HG02870 (cell line): ENCODE results near the gene ILF2.
"Not testable (repeated sequence)": the region's sequence is repeated elsewhere in the genome, so short reads cannot be mapped to it uniquely, and the experiment has no call there.

Experiments used
- ATAC-seq: cut with Tn5 transposase; IDR thresholded peaks from one replicate; pipeline ENCODE4 v1.9.1; 2021; ENCODE audit warnings: mild to moderate bottlenecking, moderate library complexity; ENCODE audit not compliant: unreplicated experiment

The ILF2 gene

GRCh38 chr1:153670859-153671627 lies at the start of gene ILF2:
ILF2 (minus strand) TSS chr1:153670993; CDS start chr1:153670922, 71 bp downstream.
- ATAC-seq = peak; percentile 96

- ATAC-seq = no peak
These were observed 46.5 kb upstream of the ILF2 start for GRCh38 chr1:153717330-153717729.

DNA sequence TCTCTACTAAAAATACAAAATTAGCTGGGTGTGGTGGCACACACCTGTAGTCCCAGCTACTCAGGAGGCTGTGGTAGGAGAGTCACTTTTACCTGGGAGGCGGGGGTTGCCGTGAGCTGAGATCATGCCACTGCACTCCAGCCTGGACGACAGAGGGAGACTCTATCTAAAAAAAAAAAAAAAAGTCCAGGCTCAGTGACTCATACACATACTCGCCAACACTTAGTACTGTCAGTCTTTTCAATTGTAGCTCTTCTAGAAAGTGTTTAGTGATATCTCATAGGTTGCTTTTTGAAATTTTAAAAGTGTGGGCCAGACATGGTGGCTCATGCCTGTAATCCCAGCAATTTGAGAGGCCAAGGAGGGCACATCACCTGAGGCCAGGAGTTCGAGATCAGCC lies 45.4 kb upstream of the ILF2 start:
- not testable (repeated sequence) for ATAC-seq

GRCh38 chr1:153711026-153711425 lies 40.2 kb upstream of the ILF2 start:
- no peak for ATAC-seq

DNA sequence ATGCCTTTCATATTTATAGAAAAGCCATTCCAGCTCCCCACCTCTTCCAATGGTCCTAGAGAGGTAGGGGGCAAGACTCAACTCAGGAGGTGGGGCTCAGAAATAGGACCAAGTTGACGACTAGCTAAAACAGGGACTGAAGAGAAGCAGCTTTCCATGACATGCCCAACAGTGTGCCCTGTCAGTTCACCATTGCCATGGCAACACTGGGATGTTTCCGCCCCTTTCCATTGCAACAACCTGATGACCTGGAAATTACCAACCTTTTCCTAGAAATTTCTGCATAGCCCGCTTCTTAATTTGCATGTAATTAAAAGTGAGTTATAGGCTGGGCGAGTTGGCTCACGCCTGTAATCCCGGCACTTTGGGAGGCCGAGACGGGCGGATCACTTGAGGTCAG lies 34.7 kb upstream of the ILF2 start:
- no peak for ATAC-seq

- ATAC-seq = no peak
These were observed 29.0 kb upstream of the ILF2 start for GRCh38 chr1:153699768-153700167.

GRCh38 chr1:153698923-153699714 lies 28.3 kb upstream of the ILF2 start:
- ATAC-seq = no peak

DNA sequence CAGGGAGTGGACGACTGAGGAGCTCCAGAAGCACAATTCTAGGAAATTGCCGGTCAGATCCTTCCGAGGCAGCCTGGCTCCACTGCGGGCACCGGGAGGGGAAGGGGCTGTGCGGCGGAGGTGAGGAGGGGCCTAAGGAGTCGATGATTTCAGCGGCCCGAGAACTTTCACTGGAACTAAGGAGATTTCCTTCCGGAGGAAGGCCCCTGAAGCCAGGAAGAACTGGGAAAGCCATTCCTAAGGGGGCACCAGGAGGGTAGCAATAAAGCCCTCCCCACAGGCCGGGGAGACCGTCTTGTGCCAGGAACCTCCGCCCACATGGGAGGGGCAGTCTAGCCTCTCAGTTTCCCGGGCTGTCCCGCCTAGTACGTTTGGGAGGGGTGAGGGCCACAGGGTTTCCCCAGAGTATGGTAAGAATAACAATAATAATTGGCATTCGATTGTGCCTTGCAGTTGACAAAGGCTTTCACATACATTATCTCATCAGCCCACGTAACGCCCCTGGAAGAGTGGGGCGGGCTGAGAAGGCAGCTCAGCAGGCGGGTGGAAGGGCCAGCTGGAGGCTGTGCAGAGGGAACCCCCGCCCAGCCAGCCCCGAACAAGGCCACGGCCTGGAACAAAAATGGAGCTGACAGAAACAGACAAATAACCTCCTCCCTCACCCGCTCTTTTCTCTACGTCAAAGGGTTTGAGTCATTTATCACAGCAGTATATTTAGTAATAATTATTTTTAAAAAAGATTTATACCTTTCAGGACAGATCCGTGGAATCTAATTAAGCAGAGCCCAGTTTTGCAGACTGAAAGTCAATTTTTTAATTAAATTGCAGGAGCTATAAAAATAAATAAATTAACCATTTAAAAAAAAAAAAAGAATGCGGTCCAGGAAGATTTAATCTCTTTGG lies 27.5 kb upstream of the ILF2 start:
- no peak for ATAC-seq

- ATAC-seq = no peak
These were observed 26.6 kb upstream of the ILF2 start for GRCh38 chr1:153697191-153698019.

DNA sequence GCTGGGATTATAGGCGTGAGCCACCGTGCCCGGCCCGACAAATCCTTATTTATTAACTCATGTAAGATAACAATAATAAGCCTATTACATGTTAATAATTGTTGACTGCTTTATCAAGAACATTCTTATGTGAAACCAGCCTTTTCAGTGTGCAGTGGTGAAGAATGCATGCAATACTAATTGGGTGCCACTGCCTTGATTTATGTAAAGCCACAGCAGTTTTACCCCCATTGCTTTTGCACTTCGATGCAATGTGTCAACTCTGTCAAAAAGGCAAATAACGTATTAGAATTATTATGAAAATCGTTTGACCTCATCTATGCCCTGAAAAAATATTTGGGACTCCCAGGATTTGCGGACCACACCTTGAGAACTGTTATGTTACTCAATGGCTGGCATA lies 25.9 kb upstream of the ILF2 start:
- ATAC-seq = no peak

GRCh38 chr1:153693466-153693865 lies 22.7 kb upstream of the ILF2 start:
- no peak for ATAC-seq

- no peak for ATAC-seq
These were observed 18.0 kb upstream of the ILF2 start for GRCh38 chr1:153688736-153689328.

DNA sequence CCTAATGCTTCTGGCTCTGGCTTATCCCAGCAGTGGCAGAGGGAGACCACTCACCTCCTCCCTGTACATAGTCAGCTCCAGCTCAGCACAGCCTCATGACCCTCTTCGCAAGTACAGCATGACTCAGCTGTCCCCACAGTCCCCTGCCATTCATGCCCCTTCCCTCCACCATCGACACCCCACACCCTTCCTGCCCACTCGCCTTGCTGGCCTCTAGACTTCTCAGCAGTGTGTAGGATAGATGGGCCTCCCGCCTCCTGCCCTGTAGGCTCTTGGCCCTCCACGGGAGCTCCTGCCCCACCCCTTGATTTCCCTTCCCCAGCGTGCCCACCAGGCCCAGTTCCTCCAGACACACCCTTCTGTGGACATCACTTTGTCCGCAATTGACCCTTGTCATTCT lies 17.5 kb upstream of the ILF2 start:
- ATAC-seq = no peak

GRCh38 chr1:153687346-153688125 lies 16.7 kb upstream of the ILF2 start:
- ATAC-seq = no peak

DNA sequence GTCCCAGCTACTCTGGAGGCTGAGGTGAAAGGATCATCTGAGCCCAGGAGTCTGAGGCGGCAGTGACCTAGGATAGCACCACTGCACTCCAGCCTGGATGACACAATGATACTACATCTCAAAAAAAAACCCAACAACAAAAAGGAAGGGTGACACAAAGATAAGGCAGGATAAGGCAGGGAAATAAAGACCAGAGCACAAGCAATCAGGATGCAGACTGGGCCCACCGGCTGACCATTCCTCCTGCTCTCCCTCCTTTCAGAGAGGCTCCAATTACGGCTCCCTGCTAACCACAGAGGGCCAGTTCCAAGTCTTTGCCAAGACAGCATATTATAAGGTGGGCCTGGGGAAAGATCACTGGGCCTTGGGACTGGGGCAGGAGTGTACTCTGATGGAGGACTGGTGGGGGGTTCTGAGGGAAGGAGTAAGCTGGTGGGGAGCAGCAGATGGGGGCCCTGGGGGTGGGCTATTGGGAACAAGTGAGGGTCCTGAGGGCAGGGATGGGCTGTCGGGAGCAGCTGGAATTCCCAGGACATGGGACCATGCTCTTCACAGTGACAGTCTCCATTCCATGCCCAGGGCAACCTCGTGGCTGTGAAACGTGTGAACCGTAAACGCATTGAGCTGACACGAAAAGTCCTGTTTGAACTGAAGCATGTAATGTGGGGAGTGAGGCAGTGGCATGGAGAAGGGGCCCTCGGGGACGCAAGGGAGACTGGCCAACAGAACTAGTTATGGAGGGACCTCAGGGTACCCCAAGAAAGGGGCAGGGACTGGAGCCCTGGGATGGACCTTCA lies 14.9 kb upstream of the ILF2 start:
- ATAC-seq = no peak

GRCh38 chr1:153684892-153685291 lies 14.1 kb upstream of the ILF2 start:
- ATAC-seq = no peak

DNA sequence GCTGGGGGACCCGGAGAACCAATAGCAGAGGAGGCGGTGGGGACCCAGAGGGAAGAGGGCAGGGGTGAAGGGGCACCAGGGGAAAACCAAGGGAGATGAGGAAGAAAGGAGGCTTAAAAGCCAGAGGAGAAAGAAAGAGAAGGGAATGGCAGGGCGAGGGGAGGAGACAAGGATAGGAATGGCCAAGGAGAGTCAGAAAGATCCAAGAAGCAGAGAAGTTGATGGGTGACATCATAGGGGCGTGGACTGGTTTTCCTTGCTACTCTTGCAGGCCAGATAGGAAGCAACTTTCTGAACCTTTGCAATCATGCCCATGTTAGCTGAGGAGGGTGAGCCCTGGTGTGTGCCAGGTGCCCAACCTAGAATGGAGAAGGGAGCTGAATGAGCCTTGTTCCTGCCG lies 13.1 kb upstream of the ILF2 start:
- ATAC-seq = no peak

- no peak for ATAC-seq
These were observed 11.9 kb upstream of the ILF2 start for GRCh38 chr1:153682730-153683129.

- no peak for ATAC-seq
These were observed 9.3 kb upstream of the ILF2 start for GRCh38 chr1:153680120-153680403.
